GM19043 (cell line): Measurements from ENCODE around the gene MINDY4.

Experiments
- ATAC-seq: cut with Tn5 transposase; IDR thresholded peaks from one replicate; pipeline ENCODE4 v1.9.1; 2021; ENCODE audit warnings: low read depth; ENCODE audit not compliant: unreplicated experiment

The MINDY4 gene

GRCh38 chr7:30910411-30911073, 139.3 kb downstream of the MINDY4 start:
- ATAC-seq, result no peak

GRCh38 chr7:30911133-30911532, 139.9 kb downstream of the MINDY4 start:
- ATAC-seq, result no peak

GRCh38 chr7:30911561-30911969, 140.3 kb downstream of the MINDY4 start, which contains the start of gene AQP1:
AQP1 (plus strand) TSS chr7:30911853; CDS start chr7:30911910, 57 bp downstream.
- ATAC-seq, result no peak

- ATAC-seq, result no peak
Measured at GRCh38 chr7:30912021-30912730, 141.0 kb downstream of the MINDY4 start.

- ATAC-seq, result no peak
Measured at GRCh38 chr7:30912731-30912985, 141.4 kb downstream of the MINDY4 start.

GRCh38 chr7:30912986-30913811, 142.0 kb downstream of the MINDY4 start:
- no peak for ATAC-seq

DNA sequence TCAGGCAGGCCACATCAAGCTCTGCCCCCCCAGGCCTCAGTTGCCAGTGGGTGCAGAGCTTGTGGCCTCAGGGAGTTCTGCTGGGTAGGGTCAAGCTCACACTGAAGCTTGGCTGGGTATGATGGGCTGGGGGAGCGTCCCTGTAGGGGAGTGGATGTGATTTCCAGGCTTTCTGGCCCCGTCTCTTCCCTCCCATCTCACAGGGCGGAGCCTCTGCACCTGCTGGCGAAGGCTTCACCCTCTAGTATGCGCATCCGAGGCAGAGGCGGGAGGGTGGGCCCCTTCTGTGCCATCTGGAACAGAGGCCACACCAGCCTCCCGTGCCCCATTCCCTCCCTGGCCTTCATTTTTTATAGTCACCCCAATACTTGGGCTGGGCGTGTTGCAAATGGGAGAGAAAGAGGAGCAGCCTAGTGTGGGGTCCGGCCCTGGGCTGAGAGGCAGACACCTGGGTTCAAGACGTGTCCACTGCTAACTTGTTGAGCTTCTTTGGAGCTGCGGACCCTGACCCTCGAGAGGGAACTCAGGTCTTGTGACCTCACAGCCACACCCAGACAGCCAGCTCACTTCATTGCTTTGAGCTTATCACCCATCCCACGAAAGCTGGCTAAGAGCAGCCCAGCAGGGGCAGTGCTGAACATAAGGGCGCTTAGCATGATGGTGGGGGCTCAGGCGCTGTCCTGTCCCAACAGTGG, 142.8 kb downstream of the MINDY4 start:
- no peak for ATAC-seq

- no peak for ATAC-seq
Measured at GRCh38 chr7:30914596-30914995, 143.4 kb downstream of the MINDY4 start.

DNA sequence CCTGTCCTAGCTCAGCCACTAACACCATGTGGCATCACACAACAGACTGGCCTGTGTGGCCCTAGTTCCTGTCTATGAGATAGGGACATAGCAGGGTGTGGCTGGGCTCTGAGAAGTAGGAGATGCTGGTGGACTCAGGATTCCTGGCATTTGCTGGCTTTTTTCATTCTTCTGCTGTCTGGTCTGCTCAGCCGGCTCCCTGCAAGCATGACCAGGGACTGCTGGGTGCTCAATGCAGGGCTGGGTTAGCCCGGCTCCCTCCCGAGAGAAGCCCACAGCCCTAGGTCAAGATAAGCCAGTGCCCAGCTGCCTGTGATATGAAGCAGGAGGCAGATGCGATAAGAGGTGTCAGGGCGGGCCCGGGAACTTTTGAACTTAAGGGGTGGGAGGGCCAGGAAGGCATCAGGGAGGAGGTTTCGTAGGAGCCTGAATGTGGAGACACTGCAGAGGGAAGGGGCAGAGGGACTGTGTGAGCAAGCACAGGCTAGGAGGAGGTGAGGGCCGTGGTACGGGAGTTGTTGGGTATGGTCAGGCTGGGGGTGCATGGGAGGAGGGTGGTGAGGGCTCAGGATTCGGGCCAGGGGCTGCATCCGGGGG, 143.9 kb downstream of the MINDY4 start:
- no peak for ATAC-seq

GRCh38 chr7:30915751-30916150, 144.5 kb downstream of the MINDY4 start:
- ATAC-seq, result no peak

GRCh38 chr7:30916255-30916654, 145.0 kb downstream of the MINDY4 start:
- ATAC-seq, result no peak

DNA sequence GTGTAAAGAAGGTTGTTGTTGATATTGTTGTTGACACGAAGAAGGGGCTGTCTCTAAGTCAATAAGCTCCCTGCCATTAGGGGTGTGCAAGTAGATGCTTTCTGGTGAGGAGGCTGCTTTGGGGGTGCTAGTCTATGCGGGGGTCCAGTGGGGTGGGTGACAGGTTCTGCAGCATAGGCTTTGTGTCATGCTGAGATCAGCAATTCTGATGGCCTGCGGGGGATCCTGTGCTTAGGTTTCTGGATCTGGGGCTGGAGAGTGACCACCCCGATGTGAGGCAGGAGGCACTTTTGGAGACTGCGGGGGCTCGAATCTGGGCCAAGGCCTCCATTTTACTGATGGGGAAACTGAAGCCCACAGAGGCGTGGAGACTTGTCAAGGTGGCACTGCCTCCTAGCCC, 145.6 kb downstream of the MINDY4 start:
- ATAC-seq, result no peak

DNA sequence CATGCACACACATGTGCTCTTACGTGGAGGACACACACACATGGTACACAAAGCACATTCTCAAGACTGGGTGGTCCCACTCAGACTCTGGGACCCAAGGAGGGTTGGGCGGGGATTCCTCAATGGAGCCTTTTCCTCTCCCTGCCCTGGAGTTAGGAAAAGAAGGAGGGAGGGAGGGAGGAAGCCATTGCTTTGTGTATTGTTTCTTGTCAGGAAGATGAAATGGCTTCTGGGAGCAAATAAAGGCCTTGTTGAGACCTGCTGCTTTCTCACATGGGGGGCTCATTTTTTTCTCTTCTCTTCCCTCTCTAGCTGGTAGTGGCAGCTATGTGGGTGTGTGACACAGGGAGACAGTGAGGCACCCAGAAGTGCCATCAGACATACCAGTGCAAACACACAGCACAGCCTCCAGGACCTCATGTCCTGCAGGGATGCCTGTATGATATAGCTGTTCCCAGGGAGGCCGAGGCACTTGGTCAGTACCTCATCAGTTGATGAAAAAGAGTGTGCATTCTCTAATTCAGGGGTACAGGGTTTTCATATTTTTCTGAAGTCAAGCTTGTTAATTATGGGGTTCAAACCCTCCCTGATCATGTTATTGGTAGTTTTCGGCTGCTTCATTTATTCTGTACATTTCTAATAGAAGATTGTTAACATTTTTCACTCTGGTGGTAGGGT, 146.1 kb downstream of the MINDY4 start:
- no peak for ATAC-seq

GRCh38 chr7:30918676-30919075, 147.5 kb downstream of the MINDY4 start:
- ATAC-seq, result no peak

DNA sequence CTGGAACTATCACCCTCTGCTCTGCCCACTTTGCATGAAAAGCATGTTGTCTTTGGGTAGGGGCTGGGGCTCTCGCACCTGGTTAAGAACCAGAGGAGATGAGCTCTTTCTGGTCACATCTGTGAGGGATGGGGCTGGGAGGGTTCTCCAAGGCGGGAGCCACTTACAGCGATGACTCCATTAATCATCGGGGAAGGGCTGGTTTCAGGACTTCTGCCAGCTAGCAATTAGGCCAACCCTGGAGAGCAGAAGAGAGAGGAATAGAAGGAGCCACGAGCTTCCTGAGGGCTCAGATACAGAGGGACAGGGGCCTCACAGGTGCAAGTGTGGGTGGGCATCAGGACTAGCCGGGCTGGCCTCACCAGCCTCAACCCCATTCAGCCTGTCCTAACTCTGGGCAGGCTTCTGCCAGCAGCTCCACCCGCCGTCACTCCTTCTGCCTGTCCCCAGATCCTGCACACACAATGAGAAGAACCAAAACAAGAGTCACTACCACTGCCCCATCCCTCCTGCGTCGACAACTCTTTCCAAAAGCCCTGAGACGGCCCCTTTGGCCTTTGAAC, 148.9 kb downstream of the MINDY4 start:
- ATAC-seq, result no peak

DNA sequence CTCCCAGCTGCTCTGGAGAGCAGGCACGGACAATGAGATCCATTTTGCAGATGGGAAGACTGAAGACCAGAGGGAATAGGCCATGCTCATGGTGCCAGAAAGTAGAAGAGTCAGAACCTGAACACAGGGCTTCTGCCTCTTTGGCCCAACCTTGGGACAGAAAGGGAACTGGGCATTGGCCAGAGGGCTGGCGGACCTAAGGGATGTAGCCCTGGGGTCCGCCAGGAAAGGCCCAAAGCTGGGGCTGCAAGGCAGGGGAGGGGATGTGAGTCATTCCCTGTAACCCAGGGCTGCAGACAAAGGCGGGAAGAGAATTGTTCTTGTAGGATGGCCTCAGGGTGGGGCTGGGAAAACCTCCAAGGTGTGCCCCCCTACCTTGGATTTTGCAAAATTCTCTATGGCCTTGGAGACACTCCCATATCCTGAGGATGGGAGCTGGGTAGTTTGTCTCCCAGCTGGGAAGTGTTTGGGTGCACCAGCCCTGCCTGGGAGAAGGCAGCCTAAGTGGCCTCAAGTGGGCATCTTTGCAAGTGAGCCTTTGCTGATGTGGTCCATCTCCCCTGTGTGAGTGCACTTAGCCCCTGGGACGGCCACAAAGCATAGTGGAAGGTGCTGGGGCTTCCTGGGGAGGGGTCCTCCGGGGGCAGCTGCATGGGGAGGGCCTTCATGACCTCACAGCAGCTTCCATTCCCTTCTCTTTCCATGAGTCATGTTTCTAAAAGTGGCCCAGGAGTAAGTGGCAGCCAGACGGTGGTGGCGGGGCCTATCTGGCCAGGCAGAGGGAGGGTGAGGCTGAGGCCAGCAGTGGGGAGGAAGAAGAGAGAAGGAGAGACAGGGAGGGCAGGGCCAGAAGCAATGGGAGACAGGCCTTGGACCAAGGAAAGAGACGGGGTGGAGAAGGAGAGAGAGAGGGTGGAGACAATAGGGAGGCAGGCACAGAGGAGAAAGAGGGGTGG, 149.6 kb downstream of the MINDY4 start:
- no peak for ATAC-seq

DNA sequence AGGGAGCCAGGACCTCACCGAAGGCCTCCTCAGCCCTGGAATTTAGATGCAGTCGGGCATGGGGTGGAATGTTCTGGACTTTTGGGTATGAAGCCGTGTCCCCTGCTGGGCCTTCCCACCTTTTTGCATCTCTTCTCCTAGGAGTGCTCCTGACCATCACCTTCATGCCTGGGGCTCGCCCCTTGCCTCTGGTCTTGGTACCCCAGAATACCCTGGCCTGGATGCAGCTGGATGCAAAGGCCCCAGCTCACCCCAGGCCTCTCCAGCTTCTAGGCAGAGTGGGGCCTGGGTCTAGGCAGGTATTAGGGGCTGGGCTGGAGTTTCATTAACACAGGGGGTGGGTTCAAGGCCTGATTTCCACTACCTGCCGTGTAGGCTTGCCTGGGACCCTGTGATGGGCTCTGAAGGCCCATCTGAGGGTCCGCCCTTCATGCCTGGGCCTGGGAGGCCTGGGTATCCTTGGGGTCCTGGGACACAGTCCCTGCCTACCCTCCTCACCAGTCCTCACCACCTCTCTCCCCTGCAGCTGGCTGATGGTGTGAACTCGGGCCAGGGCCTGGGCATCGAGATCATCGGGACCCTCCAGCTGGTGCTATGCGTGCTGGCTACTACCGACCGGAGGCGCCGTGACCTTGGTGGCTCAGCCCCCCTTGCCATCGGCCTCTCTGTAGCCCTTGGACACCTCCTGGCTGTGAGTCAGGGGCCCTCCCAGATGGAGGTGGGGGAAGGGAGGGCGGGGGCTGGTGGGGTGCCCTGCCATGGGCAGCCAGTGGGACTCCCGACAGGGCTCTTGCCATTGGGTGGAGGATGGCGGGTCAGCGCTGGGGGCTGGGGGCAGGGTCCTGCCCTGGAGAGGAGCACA, 150.6 kb downstream of the MINDY4 start:
- no peak for ATAC-seq

DNA sequence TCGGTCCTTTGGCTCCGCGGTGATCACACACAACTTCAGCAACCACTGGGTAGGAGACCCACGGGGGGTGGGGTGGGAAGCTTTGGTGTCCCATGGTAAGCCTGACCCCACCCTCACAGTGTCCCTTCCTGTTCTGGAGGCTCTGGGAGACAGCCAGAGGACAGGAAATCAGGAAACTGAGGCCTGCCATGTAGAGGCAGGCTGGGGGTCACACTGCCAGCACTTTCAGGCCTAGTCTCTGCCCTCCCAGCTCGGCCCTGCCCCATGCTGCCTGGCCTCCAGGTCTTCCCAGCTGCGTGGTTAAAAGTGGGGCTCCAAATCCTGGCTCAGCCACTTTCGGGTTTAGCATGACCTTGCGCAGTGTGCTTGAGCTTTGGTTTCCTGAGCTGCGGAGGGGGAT, 151.4 kb downstream of the MINDY4 start:
- ATAC-seq, result no peak
